Endodermal cell (in vitro differentiated cells): ENCODE results near the gene BAZ1A. TPM values are rescaled to one million over a fixed set of nuclear protein-coding genes. Genes with fewer than 3 reads are reported as not detected.

Source experiments
- DNase-seq: peaks from one replicate; pipeline ENCODE4 v3.0.0-alpha.2; 2017
- H3K27ac ChIP-seq: 2 replicates; pipeline ENCODE4 v1.5.1; 2013; ENCODE audit warnings: mild to moderate bottlenecking, low read depth, low read length, moderate library complexity
- H3K27me3 ChIP-seq: 2 replicates; pipeline ENCODE4 v1.6.1; 2013; ENCODE audit warnings: mild to moderate bottlenecking, low read length, moderate library complexity; ENCODE audit not compliant: insufficient read depth, control insufficient read depth, poor library complexity, severe bottlenecking
- H3K36me3 ChIP-seq: 2 replicates; pipeline ENCODE4 v1.7.0; 2013; ENCODE audit warnings: mild to moderate bottlenecking, low read length, moderate library complexity; ENCODE audit not compliant: control insufficient read depth, insufficient read depth
- H3K4me1 ChIP-seq: one replicate; pipeline ENCODE4 v1.7.0; 2013; ENCODE audit warnings: low read length; ENCODE audit not compliant: control insufficient read depth, insufficient read depth
- H3K4me3 ChIP-seq: 2 replicates; pipeline ENCODE4 v1.5.1; 2013; ENCODE audit warnings: mild to moderate bottlenecking, low read length, moderate library complexity
- H3K9ac ChIP-seq: 2 replicates; pipeline ENCODE4 v1.6.1; 2013; ENCODE audit warnings: mild to moderate bottlenecking, low read length, moderate library complexity; ENCODE audit not compliant: poor library complexity, severe bottlenecking; ENCODE audit errors: extremely low read depth
- H3K9me3 ChIP-seq: 2 replicates; pipeline ENCODE4 v1.6.1; 2013; ENCODE audit warnings: mild to moderate bottlenecking, low read length, moderate library complexity; ENCODE audit not compliant: control insufficient read depth
- H3K27ac Mint-ChIP-seq: 2 replicates; pipeline ENCODE4 v1.8.0; 2020; ENCODE audit warnings: mixed read lengths
- H3K27me3 Mint-ChIP-seq: 2 replicates; pipeline ENCODE4 v1.8.0; 2021; ENCODE audit warnings: mild to moderate bottlenecking, mixed read lengths; ENCODE audit not compliant: insufficient read depth
- H3K36me3 Mint-ChIP-seq: 2 replicates; pipeline ENCODE4 v1.8.0; 2020; ENCODE audit warnings: low read depth, mixed read lengths
- H3K4me1 Mint-ChIP-seq: 2 replicates; pipeline ENCODE4 v1.8.0; 2020; ENCODE audit warnings: mixed read lengths
- H3K4me3 Mint-ChIP-seq: 2 replicates; pipeline ENCODE4 v1.8.0; 2020; ENCODE audit warnings: mild to moderate bottlenecking, moderate library complexity, mixed read lengths
- H3K9me3 Mint-ChIP-seq: 2 replicates; pipeline ENCODE4 v1.8.0; 2020; ENCODE audit warnings: mild to moderate bottlenecking, mixed read lengths
- CTCF ChIP-seq: fragments of 200-600 bp; sonication (generic); conservative IDR thresholded peaks from 2 replicates; pipeline ENCODE4 v1.5.0; 2021; ENCODE audit warnings: antibody characterized with exemption, mild to moderate bottlenecking
- WGBS, 2 experiments: methylation state at CpG; one replicate each; pipeline versions ENCODE4 v1.1.5 to v1.1.7; 2013; ENCODE audit warnings: missing lambda C conversion rate in 2 of 2, mixed read lengths in 1 of 2; ENCODE audit not compliant: insufficient coverage in 1 of 2, insufficient read length in 1 of 2; 5-methylcytosine and 5-hydroxymethylcytosine counted together
- total RNA-seq, 2 donors: library from RNA; stranded (reverse); fragmentation: NEBNext Ultra II Directional in 1 of 2; extraction: Animal tissue kit (Norgen Biotek cat#: 25700) in 1 of 2; gene quantifications; 2 replicates in 1 of 2; 3 replicates in 1 of 2; pipeline ENCODE4 v1.2.1, GENCODE V29; 2021

The BAZ1A gene
- total RNA-seq, 2 donors from 2014 or later = 22.3 to 23.3 TPM

GRCh38 chr14:34792598-34792997, 82.6 kb downstream of the BAZ1A start:
- peaks cover under 1% of the 10 kb centered on the region for H3K9me3 ChIP-seq
- WGBS, 2 experiments = 100% methylated on average over 1 of the region's 1 CpG
- Mint-ChIP-seq H3K4me3 (no peak overlapping the region), H3K9me3 (peaks cover 2% of the 10 kb centered on the region), H3K4me1 (no peaks in the 10 kb centered on the region), H3K27ac (no peak overlapping the region), H3K36me3 (peaks cover 48% of the 10 kb centered on the region), H3K27me3 (no peaks in the 10 kb centered on the region)
- no peak overlapping the region for H3K27ac ChIP-seq
- H3K27me3 ChIP-seq = no peaks in the 10 kb centered on the region
- peaks cover 83% of the 10 kb centered on the region for H3K36me3 ChIP-seq
- DNase-seq = no peak
- no peak overlapping the region for H3K4me3 ChIP-seq
- no peaks in the 10 kb centered on the region for H3K4me1 ChIP-seq
- no peak overlapping the region for H3K9ac ChIP-seq
- TF ChIP-seq CTCF = no peak

GRCh38 chr14:34785223-34786006, 89.7 kb downstream of the BAZ1A start:
- TF ChIP-seq CTCF = no peak
- DNase-seq = no peak
- H3K4me1 ChIP-seq = no peaks in the 10 kb centered on the region
- 89 to 92% methylated on average over 2 to 3 of the region's 3 CpGs for WGBS, 2 experiments
- no peak overlapping the region for H3K4me3 Mint-ChIP-seq
- no peaks in the 10 kb centered on the region for H3K27me3 Mint-ChIP-seq
- H3K27me3 ChIP-seq = no peaks in the 10 kb centered on the region
- peaks cover 70% of the 10 kb centered on the region for H3K36me3 ChIP-seq
- H3K9ac ChIP-seq = no peak overlapping the region
- H3K9me3 ChIP-seq = no peaks in the 10 kb centered on the region
- no peak overlapping the region for H3K4me3 ChIP-seq
- no peak overlapping the region for H3K27ac Mint-ChIP-seq
- H3K9me3 Mint-ChIP-seq = no peaks in the 10 kb centered on the region
- peaks cover 54% of the 10 kb centered on the region for H3K36me3 Mint-ChIP-seq
- no peak overlapping the region for H3K27ac ChIP-seq
- no peaks in the 10 kb centered on the region for H3K4me1 Mint-ChIP-seq

- H3K27ac Mint-ChIP-seq = no peak overlapping the region
- no peaks in the 10 kb centered on the region for H3K9me3 Mint-ChIP-seq
- H3K36me3 Mint-ChIP-seq = peaks cover 59% of the 10 kb centered on the region
- Histone ChIP-seq H3K9me3 (no peaks in the 10 kb centered on the region), H3K27me3 (no peaks in the 10 kb centered on the region), H3K4me3 (no peak overlapping the region), H3K36me3 (peaks cover 77% of the 10 kb centered on the region), H3K9ac (no peak overlapping the region), H3K4me1 (no peaks in the 10 kb centered on the region), H3K27ac (no peak overlapping the region)
- TF ChIP-seq CTCF = no peak
- 100% methylated on average over 1 of the region's 2 CpGs; no CpG with 5 or more reads in 1 of the 2 experiments for WGBS, 2 experiments
- no peak for DNase-seq
- H3K4me3 Mint-ChIP-seq = no peak overlapping the region
- H3K4me1 Mint-ChIP-seq = no peaks in the 10 kb centered on the region
- no peaks in the 10 kb centered on the region for H3K27me3 Mint-ChIP-seq
Measured at GRCh38 chr14:34782031-34782430, 93.1 kb downstream of the BAZ1A start.
